MV-4-11 (cell line): ENCODE data around the gene PRKG1.

Experiments used
- DNase-seq: peaks from one replicate; lab custom pipeline; 2025; lab: John Stamatoyannopoulos, UW

Gene PRKG1

DNA sequence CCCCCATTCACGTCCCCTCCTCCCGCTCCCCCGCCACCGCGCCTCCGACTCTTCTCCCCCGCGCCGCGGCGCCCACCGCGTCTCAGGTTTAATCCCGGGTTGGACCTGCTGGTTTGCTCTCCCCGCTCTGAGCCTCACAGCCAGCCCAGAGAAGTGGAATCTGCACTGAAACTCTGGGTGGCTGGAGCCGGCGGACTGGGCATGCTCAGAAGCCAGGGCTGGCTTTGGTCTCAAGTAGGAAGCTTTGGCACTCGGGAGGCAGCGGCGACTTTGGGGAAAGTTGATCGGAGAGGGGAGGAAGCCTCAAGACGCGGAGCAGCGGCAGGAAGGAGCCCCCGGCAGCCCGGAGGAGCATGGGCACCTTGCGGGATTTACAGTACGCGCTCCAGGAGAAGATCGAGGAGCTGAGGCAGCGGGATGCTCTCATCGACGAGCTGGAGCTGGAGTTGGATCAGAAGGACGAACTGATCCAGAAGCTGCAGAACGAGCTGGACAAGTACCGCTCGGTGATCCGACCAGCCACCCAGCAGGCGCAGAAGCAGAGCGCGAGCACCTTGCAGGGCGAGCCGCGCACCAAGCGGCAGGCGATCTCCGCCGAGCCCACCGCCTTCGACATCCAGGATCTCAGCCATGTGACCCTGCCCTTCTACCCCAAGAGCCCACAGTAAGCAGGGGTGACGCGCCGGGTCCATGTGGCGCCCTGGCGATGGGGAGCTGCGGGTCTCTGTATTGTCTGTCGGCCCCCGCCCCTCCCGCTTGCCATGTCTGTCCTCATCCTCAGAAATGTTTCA lies at the start of gene PRKG1:
Gene PRKG1, plus strand, starts transcription at position 250 of the 791 bp plus-strand sequence.
- no peak for DNase-seq

GRCh38 chr10:51028420-51028819 lies 45.9 kb upstream of the PRKG1 start:
- DNase-seq, result no peak

- DNase-seq, result no peak
Observed at GRCh38 chr10:51029172-51029641, 45.1 kb upstream of the PRKG1 start.

GRCh38 chr10:51030480-51030879 lies 43.8 kb upstream of the PRKG1 start:
- DNase-seq, result no peak

GRCh38 chr10:51031950-51032349 lies 42.3 kb upstream of the PRKG1 start:
- no peak for DNase-seq

DNA sequence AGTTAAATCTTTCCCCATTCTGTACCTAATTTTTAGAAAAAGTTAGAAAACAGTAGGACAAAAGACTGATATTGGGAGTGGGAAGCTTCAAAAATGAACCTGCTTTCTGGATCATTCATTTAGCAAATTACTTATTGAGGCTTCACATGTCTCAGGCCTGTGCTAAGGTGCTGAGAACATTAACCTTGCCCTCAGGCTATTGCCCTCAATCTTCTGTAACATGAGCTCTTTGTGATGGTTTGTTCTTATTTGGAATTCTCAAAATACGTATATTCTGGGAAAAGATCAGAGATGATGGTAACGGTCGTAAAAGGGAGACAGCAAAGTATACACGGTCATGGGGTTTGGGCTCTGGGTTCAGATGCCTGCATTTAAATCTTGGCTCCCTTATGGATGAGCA lies 39.5 kb upstream of the PRKG1 start:
- DNase-seq, result no peak

DNA sequence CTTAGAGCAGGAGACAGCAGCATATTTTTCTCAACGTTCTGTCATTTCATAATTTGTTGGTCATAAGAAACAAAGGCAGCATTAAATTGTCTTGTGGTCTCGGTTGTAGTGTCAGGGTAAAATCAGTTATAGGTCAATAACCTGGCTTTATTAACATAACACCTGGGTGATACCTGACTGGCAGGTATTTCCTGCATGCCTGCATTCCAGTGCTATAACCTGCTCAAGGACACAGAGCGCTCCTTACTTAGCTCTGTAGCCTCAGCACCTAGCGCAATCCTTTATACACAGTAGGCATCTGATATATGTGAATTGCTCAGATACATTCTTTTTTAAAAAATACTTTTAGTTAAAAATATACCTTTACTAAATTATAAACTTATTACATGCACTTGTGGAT lies 38.9 kb upstream of the PRKG1 start:
- no peak for DNase-seq

DNA sequence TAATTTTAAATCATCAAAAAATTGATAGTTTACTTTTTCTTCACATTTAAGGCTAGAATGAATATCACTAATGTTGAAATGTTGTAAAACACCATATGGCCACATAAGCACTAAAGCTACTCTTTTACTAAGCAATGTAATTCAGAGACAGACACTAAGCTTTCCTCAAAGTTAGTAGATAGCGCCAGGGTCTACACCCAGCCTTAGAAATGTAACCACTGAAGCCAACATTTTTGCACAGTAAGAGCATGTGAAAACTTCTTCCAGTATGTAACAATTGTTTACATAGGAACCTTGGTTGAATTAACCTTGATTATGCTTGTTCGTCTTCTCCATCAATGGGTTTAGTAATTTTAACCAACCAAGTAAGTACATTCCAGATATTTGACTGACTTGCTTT lies 28.4 kb upstream of the PRKG1 start:
- no peak for DNase-seq

DNA sequence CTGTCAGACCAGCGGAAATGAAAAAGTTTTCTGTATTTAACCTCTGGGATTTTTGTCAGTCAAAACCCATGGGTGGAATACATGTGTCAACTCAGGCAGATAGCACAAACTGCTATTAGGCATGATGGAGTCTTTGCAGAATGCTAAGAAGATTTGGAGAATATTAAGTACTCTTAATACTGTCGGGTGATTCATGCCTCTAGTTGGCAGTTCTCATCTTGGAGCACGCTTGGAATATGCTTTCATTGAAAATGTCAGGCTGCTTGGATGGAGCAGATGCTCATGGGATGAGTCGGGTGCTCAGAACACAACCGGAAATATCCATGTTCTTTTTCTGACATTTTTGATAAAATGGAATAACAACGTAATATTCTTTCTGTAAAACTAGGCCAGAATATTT lies 27.6 kb upstream of the PRKG1 start:
- DNase-seq, result no peak

DNA sequence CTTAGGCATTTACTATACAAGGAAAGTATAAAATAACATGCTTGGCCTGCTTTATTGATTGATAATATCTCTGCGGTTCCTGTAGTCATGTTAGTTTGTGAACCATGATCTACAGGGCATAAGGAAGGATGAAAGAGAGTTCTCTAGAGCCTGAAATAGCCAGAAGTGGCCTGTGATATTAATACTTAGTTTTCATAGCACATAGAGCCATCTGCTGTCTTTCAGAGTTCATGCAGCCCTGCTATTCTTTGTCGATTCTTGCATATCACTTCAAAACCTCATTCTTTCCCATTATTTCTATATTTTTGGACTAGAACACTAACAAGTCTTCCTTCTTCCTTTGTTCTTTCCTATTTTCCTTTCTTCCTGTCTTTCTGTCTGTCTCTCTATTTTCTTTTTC lies 26.4 kb upstream of the PRKG1 start:
- DNase-seq, result no peak

DNA sequence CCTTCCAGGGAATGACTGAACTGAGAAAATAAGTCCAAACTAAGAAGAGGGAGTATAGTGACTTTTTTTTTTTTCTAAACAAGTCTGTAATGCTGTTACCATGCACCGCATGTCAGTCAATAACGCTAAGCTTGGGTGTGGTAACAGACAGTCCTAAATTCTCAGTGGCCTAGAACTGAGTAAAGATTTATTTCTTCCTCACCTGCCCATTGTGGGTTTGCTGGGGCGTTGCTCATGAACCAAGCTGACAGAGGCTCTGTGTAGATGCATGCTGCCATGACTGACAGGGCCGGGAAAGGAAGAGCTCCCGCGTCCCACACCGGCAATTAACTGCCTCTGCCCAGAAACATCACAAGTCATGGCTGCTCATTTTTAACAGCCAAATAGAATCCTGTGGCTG lies 25.5 kb upstream of the PRKG1 start:
- no peak for DNase-seq

GRCh38 chr10:51052163-51052562 lies 22.1 kb upstream of the PRKG1 start:
- no peak for DNase-seq

GRCh38 chr10:51057925-51058324 lies 16.4 kb upstream of the PRKG1 start:
- DNase-seq, result no peak

GRCh38 chr10:51063166-51063565 lies 11.1 kb upstream of the PRKG1 start:
- no peak for DNase-seq

DNA sequence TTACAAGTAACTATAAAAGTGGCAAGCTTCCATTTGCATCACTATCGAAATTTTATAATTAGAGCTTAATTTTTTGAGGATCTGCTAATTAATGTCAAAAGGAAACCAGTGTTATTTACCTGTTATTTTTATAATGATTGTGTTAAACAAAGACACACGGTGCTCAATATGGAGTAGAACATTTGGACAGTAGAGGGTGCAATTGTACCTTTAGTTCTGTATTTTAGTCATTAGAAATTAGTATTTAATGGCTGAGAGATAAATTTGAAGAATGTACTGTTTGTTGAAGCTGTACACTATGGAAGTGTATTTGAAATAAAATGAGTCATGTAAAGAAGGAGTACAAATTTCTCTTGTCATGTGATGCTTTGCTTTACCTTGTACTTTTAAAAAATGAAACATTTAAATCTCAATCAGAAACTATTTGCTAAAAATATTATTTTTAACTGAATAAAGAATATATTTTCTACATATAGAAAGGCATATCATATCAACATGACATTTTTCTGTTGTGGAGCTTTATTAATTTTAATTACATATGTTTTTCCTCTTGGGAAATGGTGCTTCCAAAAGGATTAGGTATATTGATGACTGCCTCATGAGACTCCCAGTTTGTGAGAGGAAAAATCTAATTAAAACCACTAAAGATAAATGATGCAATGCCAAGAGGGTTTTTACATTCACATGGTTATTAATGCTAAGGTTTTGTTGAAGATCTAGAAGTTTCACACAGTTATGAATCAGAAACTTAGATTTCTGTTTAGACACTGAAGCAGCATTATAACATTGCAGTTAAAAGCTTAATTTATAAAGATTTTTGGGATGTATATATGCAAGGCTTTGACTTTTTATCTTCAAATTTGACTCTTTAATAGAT lies 10.4 kb upstream of the PRKG1 start:
- no peak for DNase-seq

GRCh38 chr10:51066231-51066630 lies 8.1 kb upstream of the PRKG1 start:
- DNase-seq, result no peak

- no peak for DNase-seq
Observed at GRCh38 chr10:51072210-51072609, 2.1 kb upstream of the PRKG1 start.

DNA sequence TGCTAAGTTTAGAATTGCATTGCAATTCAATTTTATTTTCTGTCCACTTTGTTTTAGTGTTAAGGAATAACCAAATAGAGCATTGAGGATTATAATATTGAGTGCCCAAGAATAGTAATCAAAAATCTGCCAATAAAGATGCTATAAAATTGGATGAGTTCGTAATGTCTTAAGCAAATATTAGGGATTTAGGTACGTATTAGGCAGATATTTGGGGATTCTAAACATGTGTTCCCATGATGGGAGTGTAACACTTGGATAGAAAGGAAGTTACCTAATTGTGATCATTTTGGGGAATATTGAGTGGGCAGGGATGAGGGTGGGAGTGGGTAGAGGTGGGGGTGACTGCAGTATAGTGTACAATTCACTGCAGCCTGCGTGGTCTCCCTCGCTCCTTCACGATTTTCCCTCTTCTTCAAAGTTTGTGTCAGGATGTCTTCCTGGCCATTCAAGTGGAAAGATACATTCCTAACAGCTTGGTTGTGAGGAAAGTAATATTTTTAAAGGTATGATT lies 1.3 kb upstream of the PRKG1 start:
- DNase-seq, result no peak

DNA sequence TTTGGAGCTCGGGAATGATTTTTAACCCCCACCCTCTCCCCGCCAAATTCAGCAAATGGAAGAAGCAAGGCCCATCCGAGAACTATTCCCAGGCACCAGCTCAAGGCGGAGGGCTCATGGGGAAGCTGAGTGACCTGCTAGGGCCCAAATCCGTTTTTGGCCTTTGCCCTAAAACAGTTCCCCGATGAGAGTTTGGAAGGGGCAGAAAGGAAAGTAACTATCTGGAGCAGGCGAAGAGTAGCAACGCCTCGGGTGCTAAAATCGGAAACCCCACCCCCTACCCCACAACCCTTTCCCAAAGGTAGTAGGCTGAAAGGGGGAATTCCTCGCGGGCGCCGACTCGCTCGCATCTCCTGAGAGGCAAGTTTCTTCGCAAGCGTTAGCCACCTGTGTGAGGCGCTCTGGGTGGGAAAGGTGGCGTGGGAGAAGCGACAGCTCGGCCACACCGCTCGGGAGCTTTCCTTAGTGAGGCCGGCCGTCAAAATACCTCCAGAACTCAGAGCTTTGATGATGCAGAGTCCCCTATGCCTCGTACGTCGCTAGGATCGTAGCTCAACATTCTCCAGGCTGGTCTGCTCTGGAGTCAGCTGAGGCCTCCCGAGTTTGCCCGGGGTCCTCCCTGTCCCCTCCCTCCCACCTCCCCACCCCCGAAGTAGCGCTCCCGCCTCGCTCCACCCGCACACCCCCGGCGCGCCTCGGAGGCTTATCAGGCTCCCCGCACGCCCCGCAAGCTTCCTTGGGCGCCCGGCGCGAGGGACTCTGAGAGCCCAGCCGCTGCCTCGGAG lies 642 bp upstream of the PRKG1 start:
- DNase-seq, result no peak

DNA sequence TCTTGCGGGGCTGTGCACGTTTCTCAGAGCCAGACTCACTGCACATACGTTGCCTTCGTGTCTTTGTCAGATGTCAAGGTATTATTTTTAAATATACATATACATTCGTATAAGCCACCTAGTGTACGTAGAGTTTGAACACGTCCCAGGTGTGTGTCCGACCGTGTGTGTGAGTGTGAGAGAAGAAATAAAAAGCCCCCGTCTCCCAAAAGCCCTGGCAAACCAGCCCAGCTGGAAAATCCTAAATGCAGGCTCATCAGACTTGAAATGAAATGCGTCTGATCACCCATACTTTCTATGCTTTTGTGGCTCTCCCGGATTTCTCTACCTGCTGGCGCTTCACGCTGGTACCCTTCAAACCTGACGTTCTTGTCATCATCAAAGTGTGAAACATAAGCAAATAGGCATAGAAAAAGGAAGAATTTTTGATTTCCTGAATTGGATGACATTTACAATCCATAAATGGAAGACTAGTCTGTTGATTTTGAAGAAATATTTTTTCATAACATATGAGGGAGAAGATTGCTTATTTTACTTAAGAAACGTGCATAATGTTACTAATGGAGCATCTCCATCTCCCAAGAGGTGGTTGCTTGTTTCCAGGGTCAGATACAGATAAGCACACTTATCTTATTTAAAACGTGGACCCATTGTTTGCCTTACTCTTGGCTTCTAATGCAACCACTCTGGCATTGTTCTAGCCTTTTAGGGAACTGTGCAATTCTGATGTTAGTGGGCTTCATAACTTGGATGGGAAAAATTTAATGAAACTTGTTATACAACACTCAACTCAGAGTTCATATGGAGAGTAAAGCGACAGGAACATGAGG lies 971 bp downstream of the PRKG1 start:
- no peak for DNase-seq

- no peak for DNase-seq
Observed at GRCh38 chr10:51075873-51076229, 1.6 kb downstream of the PRKG1 start.
